Right atrium auricular region (tissue), 2 donors: ENCODE measurements around the gene TYROBP. TPM values are rescaled to one million over a fixed set of nuclear protein-coding genes. Genes with fewer than 3 reads are reported as not detected.

ENCODE experiments used
- DNase-seq: peaks from one replicate; pipeline ENCODE4 v3.0.0-alpha.2; 2019; ENCODE audit warnings: low spot score
- H3K27ac ChIP-seq, 2 donors: fragments of 200-600 bp; sonication (generic); 1 replicate in 1 of 2; 2 replicates in 1 of 2; pipeline ENCODE4 v1.5.1; 2016 to 2019
- H3K27me3 ChIP-seq, 2 donors: fragments of 200-600 bp; sonication (generic); one replicate each; pipeline versions ENCODE4 v1.5.1 to v1.6.0; 2017 to 2019
- H3K36me3 ChIP-seq: fragments of 200-600 bp; sonication (generic); one replicate; pipeline ENCODE4 v1.5.1; 2016
- H3K4me1 ChIP-seq, 2 donors: fragments of 200-600 bp; sonication (generic); one replicate each; pipeline versions ENCODE4 v1.5.1 to v1.6.0; 2017 to 2019
- H3K4me3 ChIP-seq, 2 donors: fragments of 200-600 bp; sonication (generic); 1 replicate in 1 of 2; 2 replicates in 1 of 2; pipeline ENCODE4 v1.5.1; 2017 to 2019; ENCODE audit warnings: mild to moderate bottlenecking in 1 of 2, moderate library complexity in 1 of 2
- H3K9me3 ChIP-seq, 2 donors: fragments of 200-600 bp; sonication (generic); one replicate each; pipeline ENCODE4 v1.5.1; 2019
- total RNA-seq, 2 donors: library from RNA; depleted of rRNA; stranded (reverse); fragments of >200 nt; gene quantifications; one replicate each; pipeline ENCODE4 v1.1.0, GENCODE V29; 2016
- TF ChIP-seq, protein P1 (sequence below), 2 donors: fragments of 200-600 bp; sonication (generic); IDR thresholded peaks; one replicate each; pipeline ENCODE4 v1.5.1; 2019; ENCODE audit warnings: antibody characterized with exemption in 2 of 2

Gene TYROBP
- total RNA-seq, 2 donors from 2014 or later: 26.1 to 85.4 TPM

DNA sequence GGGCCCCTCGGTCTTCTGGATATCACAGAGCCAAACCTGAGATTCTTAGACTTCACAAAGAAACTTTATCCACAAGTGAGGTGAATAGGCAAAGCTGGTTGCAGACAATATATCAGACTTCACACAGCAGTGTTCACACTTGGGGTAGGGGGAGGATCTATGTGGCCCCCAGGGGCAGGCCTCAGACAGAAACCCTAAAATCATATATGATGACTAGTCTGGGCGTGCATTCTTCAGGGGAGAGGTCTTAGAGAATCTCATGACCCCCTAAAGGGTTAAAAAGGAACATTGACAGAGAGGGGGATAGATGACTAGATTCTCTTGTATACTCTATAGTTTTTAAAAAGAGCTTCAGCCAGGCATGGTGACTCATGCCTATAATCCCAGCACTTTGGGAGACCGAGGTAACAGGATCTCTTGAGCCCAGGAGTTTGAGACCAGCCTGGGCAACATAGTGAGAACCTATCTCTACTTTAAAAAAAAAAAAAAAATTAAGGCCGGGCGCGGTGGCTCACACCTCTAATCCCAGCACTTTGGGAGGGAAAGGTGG is 2.8 kb downstream of the TYROBP start:
- Histone ChIP-seq H3K4me3 (no peak overlapping the region), H3K27ac (peak overlapping the region in 1 of 2 donors; percentile 10), H3K27me3 (no peaks in the 10 kb centered on the region), H3K36me3 (no peaks in the 10 kb centered on the region), H3K4me1 (peaks cover 0 to 8% of the 10 kb centered on the region in 2 donors), H3K9me3 (no peaks in the 10 kb centered on the region)
- TF ChIP-seq, protein P1, sequence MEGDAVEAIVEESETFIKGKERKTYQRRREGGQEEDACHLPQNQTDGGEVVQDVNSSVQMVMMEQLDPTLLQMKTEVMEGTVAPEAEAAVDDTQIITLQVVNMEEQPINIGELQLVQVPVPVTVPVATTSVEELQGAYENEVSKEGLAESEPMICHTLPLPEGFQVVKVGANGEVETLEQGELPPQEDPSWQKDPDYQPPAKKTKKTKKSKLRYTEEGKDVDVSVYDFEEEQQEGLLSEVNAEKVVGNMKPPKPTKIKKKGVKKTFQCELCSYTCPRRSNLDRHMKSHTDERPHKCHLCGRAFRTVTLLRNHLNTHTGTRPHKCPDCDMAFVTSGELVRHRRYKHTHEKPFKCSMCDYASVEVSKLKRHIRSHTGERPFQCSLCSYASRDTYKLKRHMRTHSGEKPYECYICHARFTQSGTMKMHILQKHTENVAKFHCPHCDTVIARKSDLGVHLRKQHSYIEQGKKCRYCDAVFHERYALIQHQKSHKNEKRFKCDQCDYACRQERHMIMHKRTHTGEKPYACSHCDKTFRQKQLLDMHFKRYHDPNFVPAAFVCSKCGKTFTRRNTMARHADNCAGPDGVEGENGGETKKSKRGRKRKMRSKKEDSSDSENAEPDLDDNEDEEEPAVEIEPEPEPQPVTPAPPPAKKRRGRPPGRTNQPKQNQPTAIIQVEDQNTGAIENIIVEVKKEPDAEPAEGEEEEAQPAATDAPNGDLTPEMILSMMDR (IDR thresholded peaks at IDR 0.05): no peak
- DNase-seq: no peak

DNA sequence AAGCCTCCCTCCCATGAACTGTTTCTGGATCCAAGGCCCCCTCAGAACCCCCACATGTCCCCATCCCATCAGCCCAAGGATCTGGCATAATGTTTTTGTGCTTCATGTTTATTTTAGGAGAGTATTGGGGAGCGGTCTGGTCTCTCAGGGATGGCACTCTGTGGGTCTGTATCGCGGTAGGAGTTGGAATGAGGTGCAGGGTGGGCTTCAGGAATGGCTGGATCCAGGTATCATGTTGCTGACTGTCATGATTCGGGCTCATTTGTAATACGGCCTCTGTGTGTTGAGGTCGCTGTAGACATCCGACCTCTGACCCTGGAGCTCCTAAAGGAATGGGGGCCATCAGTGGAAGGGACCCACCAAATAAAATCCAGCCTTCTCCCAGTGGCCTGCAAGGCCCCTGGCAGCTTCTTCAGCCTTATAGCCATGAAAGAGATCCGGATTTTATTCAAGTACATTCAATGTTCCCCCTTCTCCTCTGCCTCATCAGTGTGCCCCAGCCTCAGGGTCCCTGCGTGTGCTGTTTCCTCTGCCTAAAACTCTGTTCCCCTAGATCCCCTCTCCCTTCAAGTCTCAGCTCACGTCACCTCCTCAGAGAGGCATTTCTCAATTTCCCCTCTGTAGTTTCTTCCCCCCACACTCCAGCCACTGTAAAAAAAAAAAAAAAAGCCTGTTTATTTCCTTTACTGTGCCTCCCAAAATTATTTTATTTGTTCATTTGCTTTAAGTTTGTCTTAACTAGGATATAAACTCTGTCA is 3.6 kb downstream of the TYROBP start:
- DNase-seq: no peak
- Histone ChIP-seq H3K27me3 (no peaks in the 10 kb centered on the region), H3K4me3 (no peak overlapping the region), H3K9me3 (no peaks in the 10 kb centered on the region), H3K36me3 (no peaks in the 10 kb centered on the region), H3K4me1 (peaks cover 0 to 8% of the 10 kb centered on the region in 2 donors), H3K27ac (peak overlapping the region; percentile 19 to 53)
- TF ChIP-seq, protein P1 (IDR thresholded peaks at IDR 0.05): no peak

DNA sequence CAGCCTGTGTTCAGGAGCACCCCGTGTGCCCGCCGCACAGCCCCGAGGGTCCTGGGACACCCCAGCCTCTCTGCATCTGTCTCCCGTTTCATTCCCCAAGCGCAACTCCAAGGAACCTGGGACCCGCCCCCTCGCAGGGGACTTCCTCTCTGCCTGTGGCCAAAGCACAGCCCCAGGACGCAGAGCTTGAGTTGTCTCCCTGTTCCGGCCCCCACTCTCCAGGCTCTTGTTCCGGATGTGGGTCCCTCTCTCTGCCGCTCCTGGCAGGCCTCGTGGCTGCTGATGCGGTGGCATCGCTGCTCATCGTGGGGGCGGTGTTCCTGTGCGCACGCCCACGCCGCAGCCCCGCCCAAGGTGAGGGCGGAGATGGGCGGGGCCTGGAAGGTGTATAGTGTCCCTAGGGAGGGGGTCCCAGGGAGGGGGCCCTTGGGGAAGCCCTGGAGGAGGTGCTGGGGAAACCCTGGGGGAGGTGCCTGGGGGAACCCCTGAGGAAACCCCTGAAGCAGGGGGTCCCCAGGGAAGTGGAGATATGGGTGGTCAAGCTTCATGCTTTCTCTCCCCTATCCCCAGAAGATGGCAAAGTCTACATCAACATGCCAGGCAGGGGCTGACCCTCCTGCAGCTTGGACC is 4.4 kb downstream of the TYROBP start:
- Histone ChIP-seq H3K27ac (peak overlapping the region; percentile 53 to 85), H3K27me3 (no peaks in the 10 kb centered on the region), H3K4me3 (peak overlapping the region in 1 of 2 donors; percentile 21), H3K36me3 (no peaks in the 10 kb centered on the region), H3K4me1 (peaks cover 0 to 13% of the 10 kb centered on the region in 2 donors), H3K9me3 (no peaks in the 10 kb centered on the region)
- DNase-seq: peak; percentile 79
- TF ChIP-seq, protein P1 (IDR thresholded peaks at IDR 0.05): no peak

DNA sequence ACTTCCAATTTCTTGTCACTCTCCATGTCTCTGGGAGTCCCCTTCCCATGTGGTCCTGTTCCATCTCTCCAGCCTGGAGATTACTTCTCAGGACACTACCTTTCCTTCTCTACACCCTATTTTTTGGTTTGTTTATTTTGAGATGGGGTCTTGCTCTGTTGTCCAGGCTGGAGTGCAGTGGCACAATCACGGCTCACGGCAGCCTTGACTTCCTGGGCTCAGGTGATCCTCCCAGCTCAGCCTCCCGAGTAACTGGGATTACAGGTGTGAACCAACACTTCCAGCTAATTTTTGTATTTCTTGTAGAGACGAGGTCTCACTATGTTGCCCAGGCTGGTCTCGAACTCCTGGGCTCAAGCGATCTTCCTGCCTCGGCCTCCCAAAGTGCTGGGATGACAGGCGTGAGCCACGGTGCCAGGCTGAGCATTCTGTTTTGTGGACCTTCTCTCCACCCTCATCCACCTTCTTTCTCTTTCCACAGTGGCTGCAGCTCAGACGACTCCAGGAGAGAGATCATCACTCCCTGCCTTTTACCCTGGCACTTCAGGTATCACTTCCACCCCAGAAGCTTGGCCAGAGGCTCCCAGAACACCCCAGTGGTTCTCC is 5.1 kb downstream of the TYROBP start:
- Histone ChIP-seq H3K4me3 (peak overlapping the region in 1 of 2 donors; percentile 21), H3K27ac (peak overlapping the region; percentile 48 to 85), H3K4me1 (peaks cover 0 to 20% of the 10 kb centered on the region in 2 donors)

DNA sequence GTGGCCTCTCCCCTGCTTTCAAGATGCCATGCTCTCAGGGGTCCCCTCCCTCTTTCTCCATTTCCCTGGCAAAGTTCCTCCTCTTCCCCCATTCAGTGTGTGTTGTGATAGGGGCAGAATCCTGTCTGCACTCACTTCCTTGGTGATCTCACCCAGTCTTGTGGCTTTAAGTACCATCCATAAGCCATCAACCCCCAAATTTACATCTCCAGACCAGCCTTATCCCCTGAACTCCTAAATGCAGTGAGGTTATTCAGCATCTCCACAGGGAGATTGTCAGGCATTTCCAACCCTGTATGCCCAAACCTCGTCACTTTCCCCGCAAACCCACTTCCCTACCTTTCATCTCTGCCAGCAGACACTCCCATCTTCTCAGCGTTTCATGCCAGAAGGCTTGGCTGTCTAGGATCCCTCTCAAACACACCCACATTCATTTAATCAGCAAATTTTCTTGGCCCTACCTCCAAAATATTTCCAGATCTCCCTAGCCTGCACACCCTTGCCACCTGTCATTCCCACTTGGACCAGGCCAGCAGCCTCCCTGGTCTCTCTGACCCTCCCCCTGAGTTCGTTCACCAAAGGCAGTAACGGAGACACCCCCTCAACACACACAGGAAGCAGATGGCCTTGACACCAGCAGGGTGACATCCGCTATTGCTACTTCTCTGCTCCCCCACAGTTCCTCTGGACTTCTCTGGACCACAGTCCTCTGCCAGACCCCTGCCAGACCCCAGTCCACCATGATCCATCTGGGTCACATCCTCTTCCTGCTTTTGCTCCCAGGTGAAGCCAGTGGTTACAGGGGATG is 6.0 kb downstream of the TYROBP start, which contains the start of gene HCST:
Gene HCST, plus strand, starts transcription at position 676 of the 808 bp plus-strand sequence. Its CDS starts 65 bp downstream, at position 741.
- DNase-seq: no peak
- peaks cover 2% of the 10 kb centered on the region for H3K36me3 ChIP-seq
- no peaks in the 10 kb centered on the region for H3K27me3 ChIP-seq
- peaks cover 0 to 25% of the 10 kb centered on the region in 2 donors for H3K4me1 ChIP-seq
- peak within 1 kb of the TSS in 1 of 2 donors; percentile 21 for H3K4me3 ChIP-seq
- TF ChIP-seq, protein P1 (IDR thresholded peaks at IDR 0.05): no peak
- H3K9me3 ChIP-seq: no peaks in the 10 kb centered on the region
- peak within 1 kb of the TSS; percentile 48 to 85 for H3K27ac ChIP-seq

More for the DNA sequence above, 5.1 kb downstream of the TYROBP start:
- TF ChIP-seq, protein P1 (IDR thresholded peaks at IDR 0.05): no peak
- Histone ChIP-seq H3K9me3 (no peaks in the 10 kb centered on the region), H3K27me3 (no peaks in the 10 kb centered on the region), H3K36me3 (no peaks in the 10 kb centered on the region)
- no peak for DNase-seq
